GM21717 (cell line): ENCODE data around the gene EYS.

ENCODE experiments used
- ATAC-seq: cut with Tn5 transposase; IDR thresholded peaks from one replicate; pipeline ENCODE4 v1.9.1; 2021; ENCODE audit warnings: mild to moderate bottlenecking, moderate library complexity; ENCODE audit not compliant: unreplicated experiment

The EYS gene

GRCh38 chr6:64680446-64680845, 1026.6 kb downstream of the EYS start:
- ATAC-seq: no peak

- no peak for ATAC-seq
Observed at GRCh38 chr6:64679416-64679815, 1027.6 kb downstream of the EYS start.

- no peak for ATAC-seq
Observed at GRCh38 chr6:64672651-64673050, 1034.4 kb downstream of the EYS start.

GRCh38 chr6:64672131-64672530, 1034.9 kb downstream of the EYS start:
- ATAC-seq: no peak

- no peak for ATAC-seq
Observed at GRCh38 chr6:64665137-64665536, 1041.9 kb downstream of the EYS start.

GRCh38 chr6:64664480-64664879, 1042.5 kb downstream of the EYS start:
- ATAC-seq: no peak

GRCh38 chr6:64644024-64644423, 1063.0 kb downstream of the EYS start:
- no peak for ATAC-seq

- ATAC-seq: no peak
Observed at GRCh38 chr6:64630901-64631300, 1076.1 kb downstream of the EYS start.

- no peak for ATAC-seq
Observed at GRCh38 chr6:64622944-64623343, 1084.1 kb downstream of the EYS start.

- no peak for ATAC-seq
Observed at GRCh38 chr6:64602993-64603392, 1104.0 kb downstream of the EYS start.

- ATAC-seq: no peak
Observed at GRCh38 chr6:64591676-64592036, 1115.4 kb downstream of the EYS start.

GRCh38 chr6:64590965-64591675, 1115.9 kb downstream of the EYS start:
- ATAC-seq: no peak

- ATAC-seq: no peak
Observed at GRCh38 chr6:64589961-64590360, 1117.1 kb downstream of the EYS start.

GRCh38 chr6:64580346-64580745, 1126.7 kb downstream of the EYS start:
- no peak for ATAC-seq

GRCh38 chr6:64553249-64553786, 1153.7 kb downstream of the EYS start:
- no peak for ATAC-seq

- no peak for ATAC-seq
Observed at GRCh38 chr6:64547594-64548268, 1159.3 kb downstream of the EYS start.

GRCh38 chr6:64539917-64540316, 1167.1 kb downstream of the EYS start:
- no peak for ATAC-seq

- ATAC-seq: no peak
Observed at GRCh38 chr6:64538722-64539121, 1168.3 kb downstream of the EYS start.

GRCh38 chr6:64527899-64528298, 1179.1 kb downstream of the EYS start:
- ATAC-seq: no peak

- ATAC-seq: no peak
Observed at GRCh38 chr6:64522859-64523258, 1184.2 kb downstream of the EYS start.

GRCh38 chr6:64520050-64520449, 1187.0 kb downstream of the EYS start:
- peak; percentile 92 for ATAC-seq

GRCh38 chr6:64516393-64516792, 1190.6 kb downstream of the EYS start:
- no peak for ATAC-seq
